ENCODE measurements around the gene DDR2.

DDR2 gene

DNA sequence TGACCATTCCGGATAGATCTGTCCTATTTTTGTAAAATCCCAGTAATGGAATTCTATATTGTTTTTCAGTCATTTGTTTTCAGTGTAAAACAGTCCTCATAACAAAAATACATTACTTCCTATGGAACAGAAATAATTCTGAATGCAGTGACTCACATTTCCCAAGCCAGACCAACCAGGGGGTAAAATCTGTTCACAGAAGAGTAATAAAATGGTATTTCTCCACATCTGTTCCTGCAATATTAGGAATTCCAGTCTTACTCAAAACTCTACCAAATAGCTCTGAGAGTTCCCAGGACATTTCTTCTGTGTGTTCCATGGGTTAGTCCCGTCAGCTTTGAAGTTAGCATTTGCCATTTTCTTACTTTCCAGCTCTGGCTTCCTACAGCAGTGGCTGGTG is 2.6 kb upstream of the DDR2 start:
- TF ChIP-seq CTCF (conservative IDR thresholded peaks at IDR 0.05) (no peak), ZFX (IDR thresholded peaks at IDR 0.05) (no peak)
- no peak overlapping the region for H3K27ac ChIP-seq

GRCh38 chr1:162631546-162632191 is 595 bp upstream of the DDR2 start:
- no peak overlapping the region for H3K27ac ChIP-seq
- no peak for TF ChIP-seq ZFX (IDR thresholded peaks at IDR 0.05)
- no peak for TF ChIP-seq CTCF (conservative IDR thresholded peaks at IDR 0.05)

- H3K27ac ChIP-seq = no peak overlapping the region
- TF ChIP-seq ZFX (IDR thresholded peaks at IDR 0.05) = no peak
- no peak for TF ChIP-seq CTCF (conservative IDR thresholded peaks at IDR 0.05)
Measured at GRCh38 chr1:162632698-162633080, 425 bp downstream of the DDR2 start.

DNA sequence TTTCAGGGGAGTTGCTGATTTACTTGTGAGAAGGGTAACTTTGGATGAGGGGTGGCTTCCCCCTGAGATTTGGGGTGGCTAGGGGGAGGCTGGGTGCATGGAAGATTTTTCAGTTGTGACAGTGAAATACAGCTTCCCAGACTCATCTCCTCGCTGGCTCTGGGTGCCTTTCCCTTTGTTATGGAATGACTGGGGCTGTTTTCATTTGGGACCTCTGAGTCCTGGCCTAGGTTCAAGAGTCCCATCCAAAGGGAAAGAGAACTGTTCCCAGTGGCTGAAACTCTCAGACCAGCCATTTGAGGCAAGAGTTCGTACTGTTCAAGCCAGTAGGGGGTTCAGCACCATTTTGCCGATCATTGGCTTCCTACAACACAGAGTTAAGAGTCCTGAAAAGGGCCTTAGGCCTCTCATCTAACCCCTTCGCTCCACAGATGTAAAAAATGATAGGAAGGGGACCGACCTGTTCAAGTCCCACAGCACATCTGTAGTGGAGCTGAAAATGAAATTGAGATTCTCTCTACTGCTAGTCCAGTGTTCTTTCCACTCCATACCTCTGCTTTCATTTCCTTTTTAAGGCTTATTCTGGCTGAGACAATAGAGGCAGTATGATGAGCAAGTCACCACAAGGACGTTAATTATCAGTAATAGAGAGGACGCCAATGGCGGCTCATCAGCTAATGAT is 958 bp downstream of the DDR2 start:
- no peak for TF ChIP-seq ZFX (IDR thresholded peaks at IDR 0.05)
- TF ChIP-seq CTCF (conservative IDR thresholded peaks at IDR 0.05) = no peak
- H3K27ac ChIP-seq = no peak overlapping the region

DNA sequence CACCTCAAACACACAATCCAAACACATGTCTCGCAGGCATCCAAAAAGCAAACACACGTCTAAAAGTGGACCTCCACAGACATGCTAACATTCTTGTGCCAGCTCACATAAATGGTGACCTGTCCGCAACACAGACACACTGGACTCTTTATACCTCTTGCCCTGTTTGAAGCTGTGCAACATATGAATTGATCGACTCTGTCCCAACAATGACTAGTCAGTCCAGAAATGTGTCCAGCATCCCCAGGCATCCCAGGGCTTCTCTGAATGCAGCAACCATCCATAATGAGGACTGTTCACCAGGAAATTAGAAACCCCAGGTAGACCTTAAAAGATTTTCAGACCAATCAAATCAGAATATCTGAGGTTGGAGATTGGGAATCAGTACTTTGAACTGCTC is 3.2 kb downstream of the DDR2 start:
- TF ChIP-seq CTCF (conservative IDR thresholded peaks at IDR 0.05) (no peak), ZFX (IDR thresholded peaks at IDR 0.05) (no peak)
- no peak overlapping the region for H3K27ac ChIP-seq

DNA sequence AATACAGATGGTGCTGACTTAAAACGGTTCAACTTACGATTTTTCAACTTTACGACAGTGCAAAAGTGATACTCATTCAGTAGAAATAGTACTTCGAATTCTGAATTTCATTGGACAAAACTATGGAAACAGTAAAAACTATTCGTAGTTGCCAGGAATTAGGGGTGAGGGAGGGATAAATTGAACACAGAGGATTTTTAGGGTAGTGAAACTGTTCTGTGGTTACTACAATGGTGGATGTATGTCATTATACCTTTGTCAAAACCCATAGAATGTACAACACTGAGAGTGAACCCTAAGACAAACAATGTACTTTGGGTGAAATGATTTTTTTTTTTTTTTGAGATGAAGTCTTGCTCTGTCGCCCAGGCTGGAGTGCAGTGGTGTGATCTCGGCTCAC is 7.5 kb downstream of the DDR2 start:
- TF ChIP-seq CTCF (conservative IDR thresholded peaks at IDR 0.05) (no peak), ZFX (IDR thresholded peaks at IDR 0.05) (no peak)
- H3K27ac ChIP-seq = no peak overlapping the region

DNA sequence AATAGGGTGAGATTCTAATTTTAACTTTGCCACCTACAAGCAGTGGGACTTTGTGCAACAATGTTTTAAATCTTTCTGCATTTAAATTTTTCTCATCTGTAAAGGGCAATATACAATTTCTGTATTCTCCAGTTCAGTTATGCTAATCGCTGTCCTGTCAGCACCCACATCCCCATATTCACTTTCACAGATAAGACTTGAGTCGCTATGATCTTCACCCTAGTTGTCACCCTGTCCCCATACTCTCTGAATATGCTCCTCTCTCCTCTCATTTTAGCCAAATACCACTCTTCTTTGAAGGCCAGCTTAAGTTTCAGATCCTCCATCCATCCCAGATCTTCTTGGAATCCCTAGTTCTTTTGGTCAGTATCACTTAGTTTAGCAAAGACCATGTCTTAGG is 8.8 kb downstream of the DDR2 start:
- no peak for TF ChIP-seq CTCF (conservative IDR thresholded peaks at IDR 0.05)
- no peak for TF ChIP-seq ZFX (IDR thresholded peaks at IDR 0.05)
- no peak overlapping the region for H3K27ac ChIP-seq

All from C4-2B (cell line).